AG10803 (cell line): Measurements from ENCODE around the gene NDUFV1.
"Not testable (repeated sequence)": the region's sequence is repeated elsewhere in the genome, so short reads cannot be mapped to it uniquely, and the experiment has no call there.

Source experiments
- DNase-seq: peaks from one replicate; pipeline ENCODE4 v3.0.0; 2010; ENCODE audit warnings: low read depth
- H3K4me3 ChIP-seq: 2 replicates; pipeline ENCODE4 v1.5.1; 2011; ENCODE audit warnings: mild to moderate bottlenecking, low read length, control low read depth
- CTCF ChIP-seq: conservative IDR thresholded peaks from 2 replicates; pipeline ENCODE4 v1.5.1; 2011; ENCODE audit warnings: mild to moderate bottlenecking, low read length, control low read depth, inconsistent platforms

NDUFV1 gene

DNA sequence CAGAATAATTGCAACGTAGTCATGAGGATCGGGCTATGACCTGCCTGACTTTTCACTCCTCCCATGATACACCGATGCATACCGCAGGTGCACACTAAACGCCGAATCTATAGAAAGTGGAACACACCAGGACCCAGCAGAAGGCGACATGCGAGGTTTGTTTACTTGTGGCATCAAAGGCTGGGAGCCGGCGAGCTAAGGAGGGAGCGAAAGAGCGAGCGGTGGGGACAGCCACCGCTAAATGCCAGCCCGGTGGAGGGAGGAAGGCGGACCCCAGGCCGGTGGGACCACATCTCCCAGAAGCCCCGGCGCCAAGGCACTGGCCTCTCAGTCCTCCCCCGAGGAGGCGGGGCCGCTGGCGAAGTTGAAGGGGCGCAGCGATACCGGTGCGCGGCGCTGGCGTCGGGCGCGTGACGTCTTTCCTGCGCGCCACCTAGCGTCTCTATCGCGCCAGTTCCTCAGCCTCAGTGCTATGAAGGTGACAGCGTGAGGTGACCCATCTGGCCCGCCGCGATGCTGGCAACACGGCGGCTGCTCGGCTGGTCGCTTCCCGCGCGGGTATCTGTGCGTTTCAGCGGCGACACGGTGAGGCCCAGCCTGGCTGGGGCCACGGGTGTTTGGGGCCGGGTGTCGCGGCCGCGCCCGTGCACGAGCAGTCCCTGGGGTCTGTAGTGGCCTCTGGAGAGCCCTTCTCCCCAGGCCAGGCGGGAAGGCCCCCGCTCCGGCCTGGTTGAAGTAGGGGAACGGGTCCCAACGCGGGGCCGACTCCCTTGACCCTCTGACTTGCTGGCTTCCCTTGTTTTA is at the start of gene NDUFV1:
Gene NDUFV1 (plus strand): TSS at position 445 of the 804 bp plus-strand sequence. CDS start 69 bp downstream, at position 514.
- H3K4me3 ChIP-seq = peak within 1 kb of the TSS; percentile 89
- DNase-seq = peak; percentile 85
- peak; percentile 48 for TF ChIP-seq CTCF

- no peak overlapping the region for H3K4me3 ChIP-seq
- no peak for TF ChIP-seq CTCF
- no peak for DNase-seq
These were observed 48.5 kb upstream of the NDUFV1 start for GRCh38 chr11:67558084-67558772.

DNA sequence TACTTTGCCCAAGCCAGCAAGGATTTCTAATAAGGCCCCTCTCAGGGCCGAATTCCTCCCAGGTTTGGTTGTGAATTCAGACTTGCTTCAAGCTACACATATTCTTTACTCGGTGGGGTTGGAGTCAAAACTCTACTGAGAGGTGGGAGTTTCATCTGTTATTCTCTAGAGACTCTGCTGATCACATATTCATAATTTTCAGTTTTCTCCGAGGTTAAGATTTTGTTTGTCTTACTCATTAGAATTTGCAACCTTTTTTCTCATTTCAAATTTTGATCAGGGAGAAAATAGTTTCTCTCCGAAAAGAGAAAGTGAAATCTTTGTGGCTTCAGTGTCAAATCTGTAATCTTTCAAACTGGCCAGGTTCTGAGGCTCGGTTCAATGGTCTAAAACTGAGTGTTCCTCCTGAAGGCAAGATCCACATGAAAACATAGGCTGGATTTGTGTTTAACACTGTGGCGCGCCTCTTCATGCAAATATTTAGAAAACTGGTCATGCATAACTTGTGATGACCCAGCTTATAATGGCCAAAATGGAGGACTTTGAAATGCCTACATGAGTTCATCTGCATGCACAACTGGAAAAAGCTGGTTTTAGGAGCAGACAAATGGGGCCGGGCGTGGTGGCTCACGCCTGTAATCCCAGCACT is 44.6 kb upstream of the NDUFV1 start:
- no peak overlapping the region for H3K4me3 ChIP-seq
- DNase-seq = no peak

DNA sequence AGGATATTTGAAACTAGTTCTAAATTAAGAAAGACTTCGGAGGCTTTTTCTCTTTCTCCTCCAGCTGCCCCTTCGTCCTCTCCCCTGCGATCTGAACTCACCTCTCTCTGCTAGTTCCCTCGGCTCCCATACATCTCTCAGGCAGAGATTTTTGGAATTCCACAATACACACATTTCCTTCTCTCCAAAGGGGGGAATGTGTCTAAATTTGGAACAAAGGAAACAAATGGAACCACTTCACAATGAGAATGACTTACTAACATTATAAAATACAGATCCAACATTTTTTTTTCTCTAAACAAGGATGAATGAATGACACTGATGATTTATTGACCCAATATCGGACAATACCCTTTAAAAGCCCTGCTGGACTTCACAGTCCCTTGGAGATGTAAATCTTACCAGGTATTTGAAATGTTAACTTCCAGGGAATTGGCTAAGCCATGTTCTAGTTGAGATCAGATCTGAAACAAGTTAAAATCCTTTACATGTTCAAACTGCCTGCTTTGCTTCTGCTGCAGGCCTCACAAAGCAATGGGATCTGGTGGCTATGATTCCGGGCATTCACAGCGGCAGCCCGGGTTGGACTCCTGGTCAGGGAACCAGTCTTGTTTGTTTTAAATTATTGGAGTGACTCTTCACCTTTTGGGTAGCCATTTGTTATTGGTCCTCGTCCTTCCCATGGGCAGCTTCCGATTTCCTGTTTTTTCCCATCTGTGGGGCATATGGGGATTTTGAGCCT is 43.6 kb upstream of the NDUFV1 start:
- no peak for TF ChIP-seq CTCF
- H3K4me3 ChIP-seq = no peak overlapping the region
- no peak for DNase-seq

More for the DNA sequence above, 44.6 kb upstream of the NDUFV1 start:
- no peak for TF ChIP-seq CTCF

GRCh38 chr11:67563705-67564114 is 43.0 kb upstream of the NDUFV1 start:
- DNase-seq = peak; percentile 81
- not testable (repeated sequence) for H3K4me3 ChIP-seq

DNA sequence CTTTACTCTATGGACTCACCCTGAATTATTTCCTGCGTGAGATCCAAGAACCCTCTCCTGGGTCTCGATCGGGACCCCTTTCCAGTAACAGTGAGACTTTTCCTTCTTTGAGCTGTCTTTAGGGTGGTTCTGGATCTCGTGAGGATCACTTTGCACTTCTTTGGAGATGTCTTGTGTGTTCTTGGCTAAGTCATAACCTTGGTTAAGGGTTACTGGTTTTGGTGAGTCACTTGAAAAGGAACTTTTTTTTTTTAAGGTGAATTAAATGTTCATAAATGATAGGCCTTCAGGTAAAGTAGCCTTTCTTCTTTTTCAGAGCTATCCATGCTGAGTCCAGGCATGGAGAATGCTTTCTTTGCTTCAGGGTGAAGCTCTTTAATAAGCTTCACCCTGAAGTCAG is 42.5 kb upstream of the NDUFV1 start:
- TF ChIP-seq CTCF = no peak
- no peak for DNase-seq
- H3K4me3 ChIP-seq = no peak overlapping the region

- DNase-seq = no peak
- H3K4me3 ChIP-seq = no peak overlapping the region
- no peak for TF ChIP-seq CTCF
These were observed 35.3 kb upstream of the NDUFV1 start for GRCh38 chr11:67571443-67571842.
